ENCODE data around the gene PHF12.

PHF12 gene

GRCh38 chr17:28974451-28974850 lies 23.1 kb upstream of the PHF12 start:
- no peak for DNase-seq

GRCh38 chr17:28973425-28973824 lies 22.1 kb upstream of the PHF12 start:
- DNase-seq = no peak

GRCh38 chr17:28972437-28972836 lies 21.1 kb upstream of the PHF12 start:
- no peak for DNase-seq

GRCh38 chr17:28970879-28971278 lies 19.6 kb upstream of the PHF12 start:
- DNase-seq = no peak

GRCh38 chr17:28969706-28970393 lies 18.5 kb upstream of the PHF12 start:
- DNase-seq = no peak

GRCh38 chr17:28968914-28969295 lies 17.6 kb upstream of the PHF12 start:
- no peak for DNase-seq

GRCh38 chr17:28968231-28968913 lies 17.1 kb upstream of the PHF12 start:
- no peak for DNase-seq

GRCh38 chr17:28967221-28968135 lies 16.2 kb upstream of the PHF12 start:
- DNase-seq = no peak

- DNase-seq = no peak
Measured at GRCh38 chr17:28963841-28964240, 12.5 kb upstream of the PHF12 start.

- DNase-seq = no peak
Measured at GRCh38 chr17:28963055-28963611, 11.8 kb upstream of the PHF12 start.

- DNase-seq = no peak
Measured at GRCh38 chr17:28961391-28961790, 10.1 kb upstream of the PHF12 start.

- DNase-seq = no peak
Measured at GRCh38 chr17:28960256-28961061, 9.1 kb upstream of the PHF12 start.

- no peak for DNase-seq
Measured at GRCh38 chr17:28959471-28959871, 8.2 kb upstream of the PHF12 start.

GRCh38 chr17:28958820-28959455 lies 7.6 kb upstream of the PHF12 start:
- DNase-seq = no peak

- no peak for DNase-seq
Measured at GRCh38 chr17:28957992-28958355, 6.7 kb upstream of the PHF12 start.

- DNase-seq = no peak
Measured at GRCh38 chr17:28957277-28957991, 6.1 kb upstream of the PHF12 start.

- DNase-seq = no peak
Measured at GRCh38 chr17:28956861-28957260, 5.5 kb upstream of the PHF12 start.

- DNase-seq = no peak
Measured at GRCh38 chr17:28956112-28956511, 4.8 kb upstream of the PHF12 start.

GRCh38 chr17:28955408-28955807 lies 4.1 kb upstream of the PHF12 start:
- no peak for DNase-seq

- no peak for DNase-seq
Measured at GRCh38 chr17:28954886-28955285, 3.6 kb upstream of the PHF12 start.

- DNase-seq = peak; percentile 65
Measured at GRCh38 chr17:28953444-28954118, 2.3 kb upstream of the PHF12 start.
